WERI-Rb-1 (cell line): ENCODE data around the gene CSAG2.
"Not testable (repeated sequence)": the region's sequence is repeated elsewhere in the genome, so short reads cannot be mapped to it uniquely, and the experiment has no call there.

Source experiments
- DNase-seq: peaks from one replicate; pipeline ENCODE4 v3.0.0-alpha.2; 2020
- H3K27ac ChIP-seq: fragments of 250-450 bp; sonication (Bioruptor Pico); 2 replicates; pipeline ENCODE4 v1.5.1; 2020; ENCODE audit warnings: mild to moderate bottlenecking, moderate library complexity
- H3K27me3 ChIP-seq: fragments of 250-450 bp; sonication (Bioruptor Pico); 2 replicates; pipeline ENCODE4 v1.5.1; 2021; ENCODE audit warnings: mild to moderate bottlenecking, low read depth, moderate library complexity; ENCODE audit not compliant: insufficient read depth, severe bottlenecking
- H3K36me3 ChIP-seq: fragments of 250-450 bp; sonication (Bioruptor Pico); 2 replicates; pipeline ENCODE4 v1.5.1; 2020; ENCODE audit warnings: mild to moderate bottlenecking, moderate library complexity
- H3K4me3 ChIP-seq: 2 replicates; pipeline ENCODE4 v1.5.1; 2011; ENCODE audit warnings: low read depth, mild to moderate bottlenecking, control low read depth, low read length
- H3K9me3 ChIP-seq: fragments of 250-450 bp; sonication (Bioruptor Pico); 2 replicates; pipeline ENCODE4 v1.5.1; 2021; ENCODE audit warnings: mild to moderate bottlenecking, moderate library complexity; ENCODE audit not compliant: severe bottlenecking
- CTCF ChIP-seq: IDR thresholded peaks from 2 replicates; pipeline ENCODE4 v1.5.1; 2011; ENCODE audit warnings: low read depth, mild to moderate bottlenecking, control low read depth, inconsistent platforms, low read length

CSAG2 gene, protein sequence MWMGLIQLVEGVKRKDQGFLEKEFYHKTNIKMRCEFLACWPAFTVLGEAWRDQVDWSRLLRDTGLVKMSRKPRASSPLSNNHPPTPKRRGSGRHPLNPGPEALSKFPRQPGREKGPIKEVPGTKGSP

DNA sequence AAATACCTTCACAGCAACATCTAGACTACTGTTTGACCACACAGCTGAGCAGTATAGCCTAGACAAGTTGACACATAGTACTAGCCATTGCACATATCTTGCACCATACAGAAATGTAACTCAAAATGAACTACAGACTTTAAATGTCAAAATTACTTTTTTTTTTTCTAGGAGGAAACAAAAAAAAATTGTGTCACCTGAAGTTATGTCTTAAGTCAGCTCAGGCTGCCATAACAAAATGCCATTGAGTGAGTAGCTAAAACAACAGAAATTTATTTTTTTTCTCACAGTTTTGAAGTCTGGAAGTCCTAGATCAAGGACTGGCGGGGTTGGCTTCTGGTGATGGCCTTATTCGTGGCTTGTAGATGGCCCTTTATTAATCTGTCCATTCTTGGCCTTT lies at the start of gene CSAG2:
Gene CSAG2, minus strand, starts transcription at position 101 of the 400 bp plus-strand sequence. CDS start 161 bp downstream, outside the sequence.
- H3K36me3 ChIP-seq, H3K27ac ChIP-seq, H3K4me3 ChIP-seq, DNase-seq, H3K27me3 ChIP-seq, H3K9me3 ChIP-seq: not testable (repeated sequence)

GRCh38 chrX:152754871-152755270 lies 45.8 kb upstream of the CSAG2 start:
- not testable (repeated sequence) for H3K4me3 ChIP-seq, H3K36me3 ChIP-seq, H3K27ac ChIP-seq, H3K9me3 ChIP-seq, DNase-seq, H3K27me3 ChIP-seq

DNA sequence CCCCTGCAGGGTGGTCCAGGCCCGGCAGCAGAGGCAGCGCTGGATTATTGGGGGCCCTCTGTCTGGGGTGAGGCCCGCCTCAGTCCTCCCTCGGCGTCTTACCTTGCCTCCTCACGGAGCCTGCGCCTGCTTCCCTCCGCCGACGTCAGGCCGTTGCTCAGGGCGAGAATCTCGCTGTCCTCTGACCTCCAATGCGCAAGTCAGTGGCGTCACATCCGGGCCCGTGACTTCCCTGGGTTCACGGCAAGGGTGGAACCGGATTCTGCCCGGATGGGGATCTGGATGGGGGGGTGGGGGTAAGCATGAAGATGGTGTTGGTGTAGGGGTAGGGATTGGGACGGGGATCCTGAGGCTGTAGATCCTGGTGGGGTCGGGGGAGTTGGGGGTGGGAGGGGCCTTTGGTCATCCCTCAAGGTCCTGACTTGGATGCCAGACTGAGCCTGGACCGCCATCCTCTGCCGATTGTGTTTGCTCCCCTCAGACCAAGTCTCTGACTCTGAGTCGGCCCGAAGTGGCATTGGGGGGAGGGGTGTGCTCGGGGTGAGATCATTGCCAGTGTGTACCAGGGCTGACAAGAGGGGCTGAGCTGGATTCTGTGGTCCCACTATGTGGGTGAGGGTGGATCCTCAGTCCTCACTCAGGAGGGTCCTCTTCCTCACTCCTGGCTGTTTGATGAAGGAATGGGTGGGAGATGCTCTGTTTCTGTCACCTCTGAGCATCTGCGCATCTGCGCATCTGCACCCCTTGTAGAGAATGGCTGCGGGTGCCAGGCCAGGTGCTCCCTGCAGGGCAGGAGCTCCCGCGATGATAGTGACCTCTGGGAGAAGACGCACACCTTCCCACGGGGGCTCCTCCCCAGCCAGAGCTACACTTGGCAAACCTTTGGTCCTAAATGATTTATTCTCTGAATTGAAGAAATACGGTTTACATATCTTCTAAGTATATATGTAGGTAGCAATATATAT lies 44.9 kb upstream of the CSAG2 start, which contains the start of gene MAGEA2:
Gene MAGEA2, minus strand, starts transcription at position 157 of the 965 bp plus-strand sequence. CDS start 2,479 bp downstream, outside the sequence.
- not testable (repeated sequence) for DNase-seq, H3K36me3 ChIP-seq, H3K27me3 ChIP-seq, H3K27ac ChIP-seq, H3K9me3 ChIP-seq, H3K4me3 ChIP-seq

DNA sequence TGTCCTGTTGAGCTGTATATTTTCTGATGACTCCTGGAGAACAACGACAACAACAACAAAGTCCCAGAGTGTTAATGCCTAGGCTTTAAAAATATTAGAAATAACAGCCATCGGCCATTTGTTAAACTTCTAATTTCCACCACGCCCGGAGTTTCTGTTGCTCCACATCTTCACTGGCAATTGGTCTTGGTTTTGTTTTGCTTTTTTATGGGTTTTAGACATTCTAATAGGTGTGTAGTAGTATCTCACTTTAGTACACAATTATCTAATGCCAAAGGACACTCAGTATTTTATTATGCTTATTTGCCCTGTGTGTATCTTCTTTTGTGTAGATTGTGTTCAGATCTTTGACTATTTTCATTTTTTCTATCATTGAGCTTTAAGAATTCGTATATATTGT lies 29.5 kb upstream of the CSAG2 start:
- H3K27me3 ChIP-seq, result peaks cover 72% of the 10 kb centered on the region
- no peak overlapping the region for H3K27ac ChIP-seq
- H3K36me3 ChIP-seq, result no peaks in the 10 kb centered on the region
- no peaks in the 10 kb centered on the region for H3K9me3 ChIP-seq
- H3K4me3 ChIP-seq, result no peak overlapping the region
- no peak for TF ChIP-seq CTCF
- DNase-seq, result no peak

DNA sequence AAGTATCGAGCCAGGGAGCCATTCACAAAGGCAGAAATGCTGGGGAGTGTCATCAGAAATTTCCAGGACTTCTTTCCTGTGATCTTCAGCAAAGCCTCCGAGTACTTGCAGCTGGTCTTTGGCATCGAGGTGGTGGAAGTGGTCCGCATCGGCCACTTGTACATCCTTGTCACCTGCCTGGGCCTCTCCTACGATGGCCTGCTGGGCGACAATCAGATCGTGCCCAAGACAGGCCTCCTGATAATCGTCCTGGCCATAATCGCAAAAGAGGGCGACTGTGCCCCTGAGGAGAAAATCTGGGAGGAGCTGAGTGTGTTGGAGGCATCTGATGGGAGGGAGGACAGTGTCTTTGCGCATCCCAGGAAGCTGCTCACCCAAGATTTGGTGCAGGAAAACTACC lies 27.5 kb upstream of the CSAG2 start:
- not testable (repeated sequence) for H3K27ac ChIP-seq, H3K9me3 ChIP-seq, H3K4me3 ChIP-seq, H3K36me3 ChIP-seq, DNase-seq
- peaks cover 71% of the 10 kb centered on the region for H3K27me3 ChIP-seq

DNA sequence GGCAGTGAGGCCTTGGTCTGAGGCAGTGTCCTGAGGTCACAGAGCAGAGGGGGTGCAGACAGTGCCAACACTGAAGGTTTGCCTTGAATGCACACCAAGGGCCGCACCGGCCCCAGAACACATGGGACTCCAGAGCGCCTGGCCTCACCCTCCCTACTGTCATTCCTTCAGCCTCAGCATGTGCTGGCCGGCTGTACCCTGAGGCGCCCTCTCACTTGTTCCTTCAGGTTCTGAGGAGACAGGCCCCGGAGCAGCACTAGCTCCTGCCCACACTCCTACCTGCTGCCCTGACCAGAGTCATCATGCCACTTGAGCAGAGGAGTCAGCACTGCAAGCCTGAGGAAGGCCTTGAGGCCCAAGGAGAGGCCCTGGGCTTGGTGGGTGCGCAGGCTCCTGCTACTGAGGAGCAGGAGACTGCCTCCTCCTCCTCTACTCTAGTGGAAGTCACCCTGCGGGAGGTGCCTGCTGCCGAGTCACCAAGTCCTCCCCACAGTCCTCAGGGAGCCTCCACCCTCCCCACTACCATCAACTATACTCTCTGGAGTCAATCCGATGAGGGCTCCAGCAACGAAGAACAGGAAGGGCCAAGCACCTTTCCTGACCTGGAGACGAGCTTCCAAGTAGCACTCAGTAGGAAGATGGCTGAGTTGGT lies 26.9 kb upstream of the CSAG2 start:
- TF ChIP-seq CTCF, result no peak
- peaks cover 77% of the 10 kb centered on the region for H3K27me3 ChIP-seq
- no peaks in the 10 kb centered on the region for H3K36me3 ChIP-seq
- H3K4me3 ChIP-seq, result no peak overlapping the region
- no peak for DNase-seq
- H3K9me3 ChIP-seq, result no peaks in the 10 kb centered on the region
- no peak overlapping the region for H3K27ac ChIP-seq

- Histone ChIP-seq H3K27me3 (peaks cover 81% of the 10 kb centered on the region), H3K4me3 (no peak overlapping the region), H3K36me3 (no peaks in the 10 kb centered on the region), H3K9me3 (no peaks in the 10 kb centered on the region), H3K27ac (no peak overlapping the region)
- no peak for TF ChIP-seq CTCF
- no peak for DNase-seq
Measured at GRCh38 chrX:152735101-152735500, 26.0 kb upstream of the CSAG2 start.

DNA sequence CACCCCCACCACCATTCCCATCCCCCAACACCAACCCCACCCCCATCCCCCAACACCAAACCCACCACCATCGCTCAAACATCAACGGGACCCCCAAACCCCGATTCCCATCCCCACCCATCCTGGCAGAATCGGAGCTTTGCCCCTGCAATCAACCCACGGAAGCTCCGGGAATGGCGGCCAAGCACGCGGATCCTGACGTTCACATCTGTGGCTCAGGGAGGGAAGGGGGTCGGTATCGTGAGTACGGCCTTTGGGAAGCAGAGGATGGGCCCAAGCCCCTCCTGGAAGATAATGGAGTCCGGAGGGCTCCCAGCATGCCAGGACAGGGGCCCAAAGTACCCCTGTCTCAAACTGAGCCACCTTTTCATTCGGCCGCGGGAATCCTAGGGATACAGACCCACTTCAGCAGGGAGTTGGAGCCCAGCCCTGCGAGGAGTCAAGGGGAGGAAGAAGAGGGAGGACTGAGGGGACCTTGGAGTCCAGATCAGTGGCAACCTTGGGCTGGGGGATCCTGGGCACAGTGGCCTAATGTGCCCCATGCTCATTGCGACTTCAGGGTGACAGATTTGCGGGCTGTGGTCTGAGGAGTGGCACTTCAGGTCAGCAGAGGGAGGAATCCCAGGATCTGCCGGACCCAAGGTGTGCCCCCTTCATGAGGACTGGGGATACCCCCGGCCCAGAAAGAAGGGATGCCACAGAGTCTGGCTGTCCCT lies 25.2 kb upstream of the CSAG2 start:
- not testable (repeated sequence) for H3K27ac ChIP-seq, H3K9me3 ChIP-seq, DNase-seq, H3K36me3 ChIP-seq, H3K4me3 ChIP-seq
- peaks cover 84% of the 10 kb centered on the region for H3K27me3 ChIP-seq
